ENCODE data around the gene MDH2.

- TF ChIP-seq CTCF (IDR thresholded peaks at IDR 0.05) (no peak), POLR2A (IDR thresholded peaks at IDR 0.05) (no peak)
Observed at GRCh38 chr7:76056241-76056640, 8.3 kb downstream of the MDH2 start.

Data from vagina (tissue), 2 donors.